GM18511 (cell line): ENCODE data around the gene MAPK1IP1L.
"Not testable (repeated sequence)": the region's sequence is repeated elsewhere in the genome, so short reads cannot be mapped to it uniquely, and the experiment has no call there.

ENCODE experiments used
- ATAC-seq: cut with Tn5 transposase; IDR thresholded peaks from one replicate; pipeline ENCODE4 v1.9.1; 2021; ENCODE audit warnings: mild to moderate bottlenecking, moderate library complexity; ENCODE audit not compliant: unreplicated experiment

Gene MAPK1IP1L

GRCh38 chr14:55053500-55053899 is 2.1 kb downstream of the MAPK1IP1L start:
- no peak for ATAC-seq

- no peak for ATAC-seq
These were observed 2.7 kb downstream of the MAPK1IP1L start for GRCh38 chr14:55054098-55054497.

DNA sequence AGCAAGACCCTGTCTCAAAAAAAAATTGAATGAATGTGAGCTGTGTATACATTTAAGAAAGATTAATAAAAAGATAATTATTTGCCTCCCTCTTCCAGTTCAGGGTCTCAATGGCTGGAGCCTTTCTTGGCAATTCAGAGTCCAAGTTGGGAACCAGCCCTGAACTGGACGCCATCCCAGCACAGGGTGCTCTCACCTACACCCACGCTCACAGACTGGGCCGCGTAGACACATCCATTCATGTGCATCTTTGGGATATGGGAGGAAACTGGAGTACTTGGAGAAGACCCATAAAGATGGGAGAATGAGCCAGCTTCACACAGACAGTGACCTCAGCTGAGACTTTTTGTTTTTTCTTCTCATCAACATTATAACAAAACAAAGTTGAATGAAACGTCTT is 6.5 kb downstream of the MAPK1IP1L start:
- no peak for ATAC-seq

DNA sequence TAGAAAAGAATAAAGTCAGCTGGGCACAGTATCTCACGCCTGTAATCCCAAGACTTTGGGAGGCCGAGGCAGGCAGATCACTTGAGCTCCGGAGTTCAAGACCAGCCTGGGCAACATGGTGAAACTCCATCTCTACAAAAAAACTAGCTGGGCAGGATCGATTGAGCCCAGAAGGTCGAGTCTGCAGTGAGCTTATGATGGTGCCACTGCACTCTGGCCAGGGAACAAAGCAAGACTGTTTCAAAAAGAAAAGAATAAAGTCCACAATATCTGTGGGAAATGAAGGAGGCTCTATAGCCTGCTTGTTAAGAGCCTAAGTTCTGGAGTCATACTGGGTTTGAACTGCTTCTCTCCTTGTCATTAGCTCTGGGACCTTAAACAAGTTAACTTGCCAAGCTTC is 7.9 kb downstream of the MAPK1IP1L start:
- no peak for ATAC-seq

- ATAC-seq, result no peak
These were observed 11.3 kb downstream of the MAPK1IP1L start for GRCh38 chr14:55062517-55063351.

DNA sequence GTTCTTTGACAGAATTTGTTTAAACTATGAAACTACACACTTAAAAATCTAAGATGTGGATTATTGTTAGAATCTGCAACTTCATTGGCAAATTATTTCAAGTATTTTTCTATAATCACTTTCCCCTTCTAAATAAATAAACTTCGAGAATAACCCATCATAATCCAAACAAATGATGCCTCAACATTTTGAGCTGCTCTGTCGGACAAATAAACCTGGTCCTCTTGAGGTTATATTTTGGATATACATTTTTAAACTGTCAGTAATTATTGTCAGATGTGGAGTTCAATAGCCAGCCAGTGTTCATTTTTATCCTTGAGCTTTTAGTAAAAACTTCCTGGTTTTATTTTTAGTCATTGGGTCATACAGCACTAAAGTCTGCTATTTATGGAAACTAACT is 13.4 kb downstream of the MAPK1IP1L start:
- ATAC-seq, result not testable (repeated sequence)

GRCh38 chr14:55065411-55065810 is 14.0 kb downstream of the MAPK1IP1L start:
- ATAC-seq, result no peak

- ATAC-seq, result no peak
These were observed 14.8 kb downstream of the MAPK1IP1L start for GRCh38 chr14:55066223-55066622.

DNA sequence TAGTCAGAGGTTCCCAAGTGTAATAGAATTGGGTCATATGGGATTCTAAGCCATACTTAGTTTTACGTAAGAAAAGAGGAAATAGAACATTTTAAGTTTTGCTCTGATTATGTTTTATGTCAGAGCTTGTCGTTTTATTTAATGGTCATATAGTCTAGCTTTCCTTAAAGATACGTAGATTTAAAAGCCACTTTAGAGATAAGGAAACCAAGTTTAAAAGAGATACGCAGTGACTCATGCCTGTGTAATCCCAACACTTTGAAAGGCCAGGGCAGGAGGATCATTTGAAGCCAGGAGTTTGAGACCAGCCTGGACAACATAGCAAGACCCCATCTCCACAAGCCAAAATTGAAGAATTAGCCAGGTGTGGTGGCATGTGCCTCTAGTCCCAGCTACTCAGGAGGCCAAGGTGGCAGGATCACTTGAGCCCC is 19.5 kb downstream of the MAPK1IP1L start:
- ATAC-seq, result no peak

GRCh38 chr14:55071870-55072640 is 20.6 kb downstream of the MAPK1IP1L start:
- peak; percentile 51 for ATAC-seq

DNA sequence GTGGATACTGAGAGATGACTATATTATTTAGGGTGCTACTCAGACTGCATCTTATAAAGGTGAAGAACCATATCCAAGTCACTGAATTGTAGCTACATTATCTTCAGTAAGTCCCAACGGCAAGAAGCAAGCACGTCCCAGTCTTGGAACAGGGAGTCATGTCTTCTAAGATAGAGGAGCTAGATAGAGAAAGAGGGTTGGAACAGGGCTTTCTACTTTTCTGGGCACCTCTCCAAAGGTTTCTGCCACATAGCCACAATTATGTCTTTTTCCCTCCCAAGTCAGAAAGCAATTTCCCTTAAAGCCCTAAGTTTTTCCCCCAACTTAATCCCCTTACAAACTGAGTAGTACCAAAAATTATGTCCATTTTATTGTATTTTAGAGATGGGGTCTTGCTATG is 22.4 kb downstream of the MAPK1IP1L start:
- no peak for ATAC-seq

GRCh38 chr14:55074662-55075061 is 23.2 kb downstream of the MAPK1IP1L start:
- ATAC-seq, result peak; percentile 51

DNA sequence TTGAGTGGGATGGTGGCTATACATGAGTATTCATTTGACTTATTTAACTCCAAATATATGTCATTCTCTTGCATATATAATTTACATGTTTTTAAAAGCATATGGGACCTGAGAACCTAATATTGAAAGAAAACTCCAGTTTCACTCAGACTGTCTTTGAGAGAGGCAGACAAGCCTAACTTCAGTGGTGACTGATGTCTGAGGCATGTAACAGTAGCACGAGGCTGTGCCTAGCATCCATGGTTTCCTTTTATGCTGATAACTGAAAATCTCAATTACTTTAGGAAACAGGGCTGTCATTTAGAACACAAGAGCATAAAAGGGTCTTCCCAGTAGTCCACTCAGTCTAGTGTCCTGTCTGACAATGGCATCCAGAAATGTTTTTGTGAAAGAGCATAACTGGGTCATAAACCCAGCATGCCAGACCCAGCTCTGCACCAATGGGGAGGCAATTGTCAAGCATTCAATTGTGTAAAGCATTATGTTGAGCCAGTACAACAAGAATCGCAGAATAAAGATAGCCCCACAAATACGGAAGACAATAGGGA is 24.3 kb downstream of the MAPK1IP1L start:
- ATAC-seq, result no peak

DNA sequence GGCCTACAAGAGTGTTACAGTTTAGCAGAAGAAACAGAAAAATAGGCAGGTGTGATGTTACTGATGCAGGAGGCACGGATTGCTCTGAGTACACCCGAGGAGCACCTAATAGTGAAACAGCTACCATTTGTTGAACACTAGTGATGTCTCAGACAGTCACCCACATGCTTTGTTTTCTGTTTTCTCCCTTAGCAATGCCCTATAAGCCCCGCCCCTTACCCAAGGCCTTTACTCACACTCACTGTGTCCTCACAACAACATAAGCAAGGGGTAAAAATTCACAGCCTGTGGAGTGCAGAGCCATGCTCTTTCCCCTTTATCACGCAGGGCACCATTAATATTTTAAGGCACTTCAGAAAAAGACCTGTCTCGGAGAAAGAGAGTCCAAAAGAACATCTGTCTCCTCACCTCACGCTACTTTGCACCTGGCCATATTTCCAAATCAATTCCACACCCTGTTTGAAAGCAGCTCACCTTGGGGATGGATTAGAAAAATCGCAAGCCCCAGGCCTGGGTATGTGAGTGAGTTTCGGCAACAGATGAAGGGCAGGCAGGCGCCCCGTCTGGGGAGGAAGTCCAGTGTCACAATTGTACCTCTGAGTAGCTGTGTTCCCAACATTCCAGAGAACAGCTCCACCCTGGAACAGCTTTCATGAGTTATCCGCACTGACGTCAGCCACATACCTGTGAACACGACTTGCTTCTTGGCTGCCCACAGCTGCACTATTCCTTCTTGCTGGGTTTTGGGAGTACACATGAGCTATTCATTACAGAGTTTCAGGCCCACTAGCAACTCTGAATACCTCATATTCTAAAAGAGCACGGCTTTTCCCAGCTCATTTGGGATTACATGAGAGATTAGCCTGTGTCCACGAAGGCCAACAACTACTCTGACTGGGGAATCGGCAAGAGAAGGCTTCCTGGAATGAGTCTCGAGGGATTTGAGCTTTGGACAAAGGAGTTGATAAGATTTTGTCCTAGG is 26.0 kb downstream of the MAPK1IP1L start:
- no peak for ATAC-seq

GRCh38 chr14:55079961-55080360 is 28.5 kb downstream of the MAPK1IP1L start:
- ATAC-seq, result not testable (repeated sequence)

- no peak for ATAC-seq
These were observed 33.1 kb downstream of the MAPK1IP1L start for GRCh38 chr14:55084401-55085059.

DNA sequence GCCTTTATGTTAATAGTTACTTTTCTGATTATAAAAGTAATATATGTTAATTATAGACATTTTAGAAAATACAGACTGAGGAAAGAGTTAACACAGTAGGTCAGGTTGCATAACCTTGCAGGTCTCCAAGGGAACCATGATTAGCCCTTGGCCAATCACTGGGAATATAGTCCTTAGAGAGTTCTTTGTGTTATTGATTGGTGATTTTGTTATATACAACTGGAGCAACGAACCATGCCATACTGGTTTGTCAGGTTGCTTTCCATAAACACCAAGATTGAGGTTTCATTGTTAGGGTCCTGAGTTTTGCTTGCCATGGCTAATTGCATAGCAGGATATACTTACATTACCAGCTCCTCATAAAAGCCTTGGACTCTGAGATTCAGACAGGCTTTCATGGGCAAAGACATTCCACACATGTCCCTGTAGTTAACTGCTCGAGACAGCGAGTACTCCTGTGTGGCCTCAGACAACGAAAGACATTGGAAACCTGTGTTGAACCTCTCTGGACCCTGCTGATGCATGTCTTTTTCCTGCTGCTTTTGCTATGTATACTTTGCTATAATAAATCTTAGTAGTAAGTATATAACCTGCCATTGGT is 33.7 kb downstream of the MAPK1IP1L start:
- ATAC-seq, result no peak

GRCh38 chr14:55086938-55087337 is 35.5 kb downstream of the MAPK1IP1L start:
- no peak for ATAC-seq

- ATAC-seq, result no peak
These were observed 36.9 kb downstream of the MAPK1IP1L start for GRCh38 chr14:55088356-55088755.

- ATAC-seq, result no peak
These were observed 40.9 kb downstream of the MAPK1IP1L start for GRCh38 chr14:55092341-55092740.
